ENCODE results near the gene FBXW10.
"Not testable (repeated sequence)": the region's sequence is repeated elsewhere in the genome, so short reads cannot be mapped to it uniquely, and the experiment has no call there.

The FBXW10 gene, protein sequence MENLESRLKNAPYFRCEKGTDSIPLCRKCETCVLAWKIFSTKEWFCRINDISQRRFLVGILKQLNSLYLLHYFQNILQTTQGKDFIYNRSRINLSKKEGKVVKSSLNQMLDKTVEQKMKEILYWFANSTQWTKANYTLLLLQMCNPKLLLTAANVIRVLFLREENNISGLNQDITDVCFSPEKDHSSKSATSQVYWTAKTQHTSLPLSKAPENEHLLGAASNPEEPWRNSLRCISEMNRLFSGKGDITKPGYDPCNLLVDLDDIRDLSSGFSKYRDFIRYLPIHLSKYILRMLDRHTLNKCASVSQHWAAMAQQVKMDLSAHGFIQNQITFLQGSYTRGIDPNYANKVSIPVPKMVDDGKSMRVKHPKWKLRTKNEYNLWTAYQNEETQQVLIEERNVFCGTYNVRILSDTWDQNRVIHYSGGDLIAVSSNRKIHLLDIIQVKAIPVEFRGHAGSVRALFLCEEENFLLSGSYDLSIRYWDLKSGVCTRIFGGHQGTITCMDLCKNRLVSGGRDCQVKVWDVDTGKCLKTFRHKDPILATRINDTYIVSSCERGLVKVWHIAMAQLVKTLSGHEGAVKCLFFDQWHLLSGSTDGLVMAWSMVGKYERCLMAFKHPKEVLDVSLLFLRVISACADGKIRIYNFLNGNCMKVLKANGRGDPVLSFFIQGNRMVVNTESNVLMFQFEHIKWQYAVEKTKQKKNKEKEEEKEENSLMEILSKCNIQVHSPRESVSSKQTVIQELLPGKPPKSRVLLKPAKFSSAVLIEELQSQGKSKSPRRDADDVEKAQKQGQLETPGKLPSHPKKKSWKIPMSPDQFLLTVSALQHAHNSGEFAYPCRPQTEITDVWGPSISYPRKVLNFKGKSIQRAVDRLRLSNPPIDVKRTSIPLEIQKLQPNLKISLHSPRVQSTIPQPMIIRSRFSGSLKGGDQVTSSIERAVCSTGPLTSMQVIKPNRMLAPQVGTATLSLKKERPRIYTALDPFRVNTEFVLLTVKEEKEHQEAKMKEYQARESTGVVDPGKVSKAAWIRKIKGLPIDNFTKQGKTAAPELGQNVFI

GRCh38 chr17:18743699-18744421, at the start of gene FBXW10:
Gene FBXW10 (plus strand): TSS chr17:18744054. CDS start chr17:18744245, 191 bp downstream.
- DNase-seq = not testable (repeated sequence)

DNA sequence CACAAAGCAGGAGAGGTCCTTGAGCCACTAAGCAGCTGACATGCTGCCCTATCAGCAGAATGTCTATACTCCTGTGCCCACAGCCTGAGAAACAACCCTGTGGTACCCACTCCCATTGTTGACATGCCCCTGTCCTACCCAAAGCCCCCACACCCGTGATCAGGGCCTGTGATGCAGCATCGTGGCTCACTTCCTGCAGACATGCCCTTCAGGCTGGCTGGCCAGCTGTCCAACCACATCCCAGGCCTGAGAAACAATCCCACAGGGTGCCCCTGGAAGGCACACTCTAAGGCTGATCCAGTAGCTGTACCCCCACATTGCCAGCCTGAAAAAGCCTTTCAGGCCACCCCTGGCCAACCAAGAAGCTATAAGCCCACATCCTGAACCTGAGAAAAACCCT, 48.7 kb upstream of the FBXW10 start:
- not testable (repeated sequence) for DNase-seq

GRCh38 chr17:18698473-18699103, 45.3 kb upstream of the FBXW10 start:
- DNase-seq = not testable (repeated sequence)

DNA sequence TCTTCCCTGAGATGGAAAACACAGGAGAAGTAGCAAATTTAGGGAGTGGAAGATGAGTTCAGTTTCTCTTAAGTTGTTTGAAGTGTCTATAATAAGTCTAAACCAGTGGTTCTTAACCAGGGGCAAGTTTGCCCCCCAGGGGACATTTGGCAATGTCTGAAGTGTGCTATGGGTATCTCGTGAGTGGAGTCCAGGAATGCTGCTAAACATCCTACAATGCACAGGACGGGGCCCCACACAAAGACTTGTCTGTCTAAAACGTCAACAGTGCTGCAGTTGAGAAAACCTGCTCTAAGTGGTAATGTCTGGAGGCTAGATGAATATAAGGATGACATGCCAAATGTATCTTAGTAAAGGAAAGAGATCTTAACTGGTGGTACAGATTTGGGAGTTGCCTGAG, 37.9 kb upstream of the FBXW10 start:
- not testable (repeated sequence) for DNase-seq

- not testable (repeated sequence) for DNase-seq
These were observed 35.6 kb upstream of the FBXW10 start for GRCh38 chr17:18708215-18708614.

GRCh38 chr17:18712354-18712999, 31.4 kb upstream of the FBXW10 start:
- peak; percentile 68 for DNase-seq

- peak; percentile 22 for DNase-seq
These were observed 25.0 kb upstream of the FBXW10 start for GRCh38 chr17:18718643-18719427.

DNA sequence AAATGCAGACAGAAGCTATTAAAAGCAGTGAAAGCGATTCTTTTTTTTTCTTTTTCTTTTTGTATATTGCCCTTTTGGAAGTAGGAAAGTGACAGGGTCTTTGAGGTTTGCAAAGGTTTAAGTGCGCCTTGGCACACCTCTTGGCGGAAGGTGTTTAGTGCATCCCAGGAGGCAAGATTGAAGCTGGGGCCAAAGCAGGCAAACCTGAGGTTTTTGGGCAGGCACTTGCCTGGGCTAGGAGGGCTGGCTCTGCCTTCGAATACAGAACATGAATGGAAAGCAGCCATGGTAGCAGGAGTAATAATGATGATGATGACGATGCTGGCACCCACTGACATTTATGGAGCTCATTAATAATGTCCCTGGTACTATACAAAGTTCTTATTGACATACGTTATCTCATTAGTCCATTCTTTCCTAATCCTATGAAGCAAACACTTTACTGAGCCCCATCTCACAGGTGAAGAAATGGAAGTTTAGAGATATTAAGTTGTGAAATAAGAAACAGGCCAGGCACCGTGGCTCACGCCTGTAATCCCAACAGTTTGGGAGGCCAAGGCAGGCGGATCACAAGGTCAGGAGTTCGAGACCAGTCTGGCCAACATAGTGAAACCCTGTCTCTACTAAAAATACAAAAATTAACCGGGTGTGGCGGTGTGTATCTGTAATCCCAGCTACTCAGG, 24.3 kb upstream of the FBXW10 start:
- DNase-seq = not testable (repeated sequence)

- DNase-seq = not testable (repeated sequence)
These were observed 21.9 kb upstream of the FBXW10 start for GRCh38 chr17:18721775-18722547.

GRCh38 chr17:18722612-18723011, 21.2 kb upstream of the FBXW10 start:
- DNase-seq = not testable (repeated sequence)

DNA sequence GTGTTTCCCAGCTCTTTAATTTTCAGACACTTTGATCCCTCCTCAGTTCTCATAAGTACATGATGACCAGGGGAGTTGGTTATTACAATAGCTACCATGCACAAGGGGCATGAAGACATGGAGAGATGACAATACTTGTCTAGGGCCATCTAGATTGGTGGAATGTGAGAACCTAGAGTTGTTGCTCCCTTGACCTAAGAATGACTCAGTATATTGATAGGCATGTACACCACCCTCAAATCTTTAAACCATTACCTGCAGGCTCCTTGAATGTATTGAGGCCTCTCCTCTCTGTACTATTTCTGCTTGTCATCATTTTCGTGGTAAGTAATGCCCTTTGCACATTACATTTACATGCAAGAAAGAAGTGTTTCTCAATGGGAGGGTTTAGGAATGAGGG, 20.3 kb upstream of the FBXW10 start:
- DNase-seq = not testable (repeated sequence)

DNA sequence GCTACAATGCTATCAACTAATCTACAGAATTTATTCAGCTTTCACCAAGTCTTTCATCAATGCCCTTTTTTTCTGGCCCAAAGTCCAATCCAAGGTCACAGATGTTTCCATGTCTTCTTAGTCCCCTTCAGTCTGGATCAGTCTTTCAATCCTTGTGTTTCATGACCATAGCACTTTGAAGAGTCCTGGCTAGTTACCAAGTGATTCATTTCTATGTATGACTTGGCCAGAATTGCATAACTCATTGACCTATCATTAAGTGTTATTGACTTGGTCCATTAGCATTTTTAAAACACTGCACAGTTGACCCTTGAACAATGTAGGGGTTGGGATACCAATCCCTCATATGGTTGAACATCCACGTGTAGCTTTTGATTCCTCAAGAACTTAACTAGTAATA, 11.4 kb upstream of the FBXW10 start:
- not testable (repeated sequence) for DNase-seq

DNA sequence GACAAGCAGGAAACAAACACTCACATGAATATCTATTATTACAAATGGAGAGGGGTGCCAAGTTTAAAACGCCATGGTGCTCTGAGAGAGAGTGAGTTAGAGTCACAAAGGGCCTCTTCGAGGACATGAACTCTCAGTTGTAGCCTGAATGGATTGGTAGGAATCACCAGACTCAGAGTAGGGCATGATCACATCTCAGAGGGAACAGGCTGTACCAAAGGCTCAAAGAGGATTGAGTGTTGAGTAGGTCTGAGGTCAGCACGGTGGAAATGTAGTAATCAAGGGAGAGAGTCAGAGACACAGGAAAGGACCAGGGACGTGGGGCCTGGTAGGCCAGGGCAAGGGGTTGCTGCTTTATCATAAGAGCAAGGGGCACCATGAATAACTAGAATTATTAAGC, 10.5 kb upstream of the FBXW10 start:
- DNase-seq = not testable (repeated sequence)

- DNase-seq = not testable (repeated sequence)
These were observed 4.0 kb upstream of the FBXW10 start for GRCh38 chr17:18739616-18740391.

- not testable (repeated sequence) for DNase-seq
These were observed 2.6 kb upstream of the FBXW10 start for GRCh38 chr17:18741228-18741627.

DNA sequence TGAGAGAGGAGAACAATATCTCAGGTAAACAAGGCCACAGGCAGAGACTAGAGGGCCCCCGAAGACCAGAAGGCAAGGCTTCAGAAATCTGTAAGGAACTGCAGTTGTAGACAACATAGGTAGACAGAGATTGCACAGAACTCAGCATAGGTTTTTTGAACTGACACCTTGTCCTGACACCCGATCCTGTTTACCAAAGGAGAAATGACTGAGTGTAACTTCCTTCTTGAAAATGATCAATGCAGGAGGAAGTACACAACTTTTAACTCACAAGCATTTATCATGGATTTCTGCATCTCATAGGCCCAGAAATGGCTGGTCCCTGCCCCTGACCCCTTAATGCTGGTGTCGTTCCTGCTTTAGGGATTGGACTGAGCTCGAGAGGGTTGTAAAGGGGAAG, 872 bp downstream of the FBXW10 start:
- DNase-seq = not testable (repeated sequence)

DNA sequence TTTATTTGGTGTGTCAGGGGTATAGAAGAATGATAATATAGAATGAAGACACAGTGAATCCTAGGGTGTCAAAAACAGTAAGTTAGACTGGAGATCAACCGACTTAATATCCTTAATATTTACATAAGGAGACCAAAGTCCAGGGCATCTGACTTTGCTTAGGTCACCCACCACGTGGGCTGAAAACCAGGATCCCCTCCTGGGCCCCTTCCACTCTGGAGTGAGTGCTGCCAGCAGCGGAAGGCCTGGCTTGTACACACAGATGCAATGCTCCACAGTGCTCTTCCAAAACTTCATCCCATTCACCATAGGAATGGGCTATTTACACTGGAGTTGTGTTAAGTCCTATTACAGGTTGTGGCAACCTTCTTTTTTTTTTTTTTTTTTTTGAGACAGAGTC, 2.7 kb downstream of the FBXW10 start:
- DNase-seq = peak; percentile 22

- DNase-seq = not testable (repeated sequence)
These were observed 3.6 kb downstream of the FBXW10 start for GRCh38 chr17:18747501-18747900.

Measured in femur (tissue), 1 donor.